Neural cell (in vitro differentiated cells): ENCODE results near the gene ZNF438. TPM values are rescaled to one million over a fixed set of nuclear protein-coding genes. Genes with fewer than 3 reads are reported as not detected.
"Not testable (repeated sequence)": the region's sequence is repeated elsewhere in the genome, so short reads cannot be mapped to it uniquely, and the experiment has no call there.

Experiments
- H2AFZ ChIP-seq: fragments of 200-600, 300-800 bp; sonication (generic), shearing (Covaris generic); 2 replicates; pipeline ENCODE4 v1.6.0; 2014; ENCODE audit warnings: low read depth, mild to moderate bottlenecking, antibody characterized with exemption, low read length, moderate library complexity
- H3F3A ChIP-seq: fragments of 200-600 bp; shearing (Covaris generic); 2 replicates; pipeline ENCODE4 v1.6.1; 2016; ENCODE audit warnings: mild to moderate bottlenecking, moderate library complexity, mixed read lengths, antibody characterized with exemption, low read length; ENCODE audit not compliant: insufficient read depth, poor library complexity, severe bottlenecking
- H3K27ac ChIP-seq: fragments of 200-600, 300-800 bp; sonication (generic), shearing (Covaris generic); 2 replicates; pipeline ENCODE4 v1.5.1; 2014; ENCODE audit warnings: mild to moderate bottlenecking, low read length, moderate library complexity
- H3K27me3 ChIP-seq: fragments of 300-800, 200-600 bp; sonication (generic), shearing (Covaris generic); 2 replicates; pipeline ENCODE4 v1.6.0; 2014; ENCODE audit warnings: mild to moderate bottlenecking, low read depth, low read length, moderate library complexity; ENCODE audit not compliant: insufficient read depth
- H3K36me3 ChIP-seq: fragments of 300-800, 200-600 bp; sonication (generic), shearing (Covaris generic); 2 replicates; pipeline ENCODE4 v1.5.1; 2014; ENCODE audit warnings: mild to moderate bottlenecking, antibody characterized with exemption, low read length, moderate library complexity; ENCODE audit not compliant: insufficient read depth
- H3K4me2 ChIP-seq: fragments of 300-800, 200-600 bp; sonication (generic), shearing (Covaris generic); 2 replicates; pipeline ENCODE4 v1.6.0; 2014; ENCODE audit warnings: mild to moderate bottlenecking, low read length
- H3K4me3 ChIP-seq: fragments of 300-800, 200-600 bp; sonication (generic), shearing (Covaris generic); 2 replicates; pipeline ENCODE4 v1.5.1; 2014; ENCODE audit warnings: mild to moderate bottlenecking, low read length, moderate library complexity
- H3K79me2 ChIP-seq: fragments of 200-600 bp; shearing (Covaris generic); replicated peaks from 2 replicates; pipeline ENCODE4 v1.6.0; 2014; ENCODE audit warnings: mild to moderate bottlenecking, low read length, moderate library complexity; ENCODE audit not compliant: insufficient read depth
- H3K9ac ChIP-seq: fragments of 300-800, 200-600 bp; sonication (generic), shearing (Covaris generic); 2 replicates; pipeline ENCODE4 v1.6.1; 2016; ENCODE audit warnings: mild to moderate bottlenecking, low read length, mixed read lengths
- H3K9me2 ChIP-seq: fragments of 200-600 bp; shearing (Covaris generic); 2 replicates; pipeline ENCODE4 v1.6.1; 2016; ENCODE audit warnings: mild to moderate bottlenecking, low read length, mixed read lengths; ENCODE audit not compliant: insufficient read depth
- H3K9me3 ChIP-seq: fragments of 200-600, 300-800 bp; sonication (generic), shearing (Covaris generic); 2 replicates; pipeline ENCODE4 v1.6.1; 2016; ENCODE audit warnings: mild to moderate bottlenecking, mixed run types, low read length, moderate library complexity, mixed read lengths
- H4K20me1 ChIP-seq: fragments of 200-600 bp; shearing (Covaris generic); 2 replicates; pipeline ENCODE4 v1.6.1; 2016; ENCODE audit warnings: mild to moderate bottlenecking, mixed run types; ENCODE audit not compliant: insufficient read depth
- CTCF ChIP-seq: fragments of 450-650 bp; IDR thresholded peaks from 2 replicates; pipeline ENCODE4 v1.5.1; 2014; ENCODE audit warnings: antibody characterized with exemption, mild to moderate bottlenecking, moderate library complexity; ENCODE audit not compliant: poor library complexity, severe bottlenecking
- EP300 ChIP-seq: fragments of 450-650 bp; conservative IDR thresholded peaks from 2 replicates; pipeline ENCODE4 v1.6.1; 2014; ENCODE audit warnings: antibody characterized with exemption, mild to moderate bottlenecking, moderate library complexity; ENCODE audit not compliant: poor library complexity, severe bottlenecking
- EZH2 ChIP-seq: fragments of 200-600, 300-800 bp; shearing (Covaris generic), sonication (generic); IDR thresholded peaks from 2 replicates; pipeline ENCODE4 v1.6.1; 2014; ENCODE audit warnings: antibody characterized with exemption, low read length, borderline replicate concordance, mild to moderate bottlenecking; ENCODE audit not compliant: insufficient read depth, poor library complexity, severe bottlenecking
- MXI1 ChIP-seq: fragments of 450-650 bp; conservative IDR thresholded peaks from 2 replicates; pipeline ENCODE4 v1.6.1; 2014; ENCODE audit warnings: antibody characterized with exemption, mild to moderate bottlenecking; ENCODE audit not compliant: poor library complexity, severe bottlenecking
- POLR2AphosphoS5 ChIP-seq: IDR thresholded peaks from 2 replicates; pipeline ENCODE4 v1.6.1; 2012
- RAD21 ChIP-seq: fragments of 450-650 bp; conservative IDR thresholded peaks from 2 replicates; pipeline ENCODE4 v1.6.1; 2014; ENCODE audit warnings: antibody characterized with exemption, mild to moderate bottlenecking, moderate library complexity
- REST ChIP-seq: IDR thresholded peaks from 2 replicates; pipeline ENCODE4 v1.6.1; 2012; ENCODE audit warnings: borderline replicate concordance
- SMC3 ChIP-seq: fragments of 450-650 bp; conservative IDR thresholded peaks from 2 replicates; pipeline ENCODE4 v1.6.1; 2014; ENCODE audit warnings: antibody characterized with exemption, mild to moderate bottlenecking, moderate library complexity; ENCODE audit not compliant: poor library complexity
- TAF1 ChIP-seq: IDR thresholded peaks from 2 replicates; pipeline ENCODE4 v1.6.1; 2012; ENCODE audit warnings: low read depth
- polyA plus RNA-seq: library from polyadenylated mRNA; depleted of rRNA; stranded (reverse); fragments of >200 nt; gene quantifications from 2 replicates; pipeline ENCODE4 v1.2.3, GENCODE V29; 2014

ZNF438 gene
- polyA plus RNA-seq, 1 donor from 2014 or later: 0.78 TPM

- Histone ChIP-seq H3F3A (no peaks in the 10 kb centered on the region), H4K20me1 (no peaks in the 10 kb centered on the region), H3K9me3 (no peaks in the 10 kb centered on the region), H3K27me3 (no peaks in the 10 kb centered on the region), H3K9ac (no peak overlapping the region), H3K27ac (no peak overlapping the region), H3K36me3 (no peaks in the 10 kb centered on the region), H3K4me3 (no peak overlapping the region), H3K9me2 (no peaks in the 10 kb centered on the region), H3K4me2 (no peak overlapping the region), H2AFZ (no peak overlapping the region), H3K79me2 (no peaks in the 10 kb centered on the region)
- TF ChIP-seq REST (no peak), EZH2 (no peak), EP300 (no peak), RAD21 (no peak), CTCF (no peak), TAF1 (no peak), MXI1 (no peak), POLR2AphosphoS5 (no peak), SMC3 (no peak)
These were observed 20.0 kb upstream of the ZNF438 start for GRCh38 chr10:31051703-31052102.

GRCh38 chr10:31042670-31043069, 11.0 kb upstream of the ZNF438 start:
- Histone ChIP-seq H3K4me2 (no peak overlapping the region), H3K27me3 (no peaks in the 10 kb centered on the region), H3K9me2 (no peaks in the 10 kb centered on the region), H3K36me3 (no peaks in the 10 kb centered on the region), H3F3A (no peaks in the 10 kb centered on the region), H4K20me1 (no peaks in the 10 kb centered on the region), H3K9me3 (no peaks in the 10 kb centered on the region), H3K79me2 (no peaks in the 10 kb centered on the region), H3K4me3 (no peak overlapping the region), H3K9ac (no peak overlapping the region), H3K27ac (no peak overlapping the region), H2AFZ (no peak overlapping the region)
- TF ChIP-seq RAD21: no peak
- no peak for TF ChIP-seq SMC3

GRCh38 chr10:31041011-31041410, 9.3 kb upstream of the ZNF438 start:
- H3K9me3 ChIP-seq: no peaks in the 10 kb centered on the region
- H2AFZ ChIP-seq: no peak overlapping the region
- H3K4me3 ChIP-seq: no peak overlapping the region
- H3K27ac ChIP-seq: no peak overlapping the region
- no peaks in the 10 kb centered on the region for H3F3A ChIP-seq
- H3K36me3 ChIP-seq: no peaks in the 10 kb centered on the region
- no peaks in the 10 kb centered on the region for H3K79me2 ChIP-seq
- no peaks in the 10 kb centered on the region for H4K20me1 ChIP-seq
- H3K27me3 ChIP-seq: no peaks in the 10 kb centered on the region
- TF ChIP-seq EP300 (no peak), MXI1 (no peak), REST (no peak)
- no peaks in the 10 kb centered on the region for H3K9me2 ChIP-seq
- no peak overlapping the region for H3K4me2 ChIP-seq
- H3K9ac ChIP-seq: no peak overlapping the region

GRCh38 chr10:31039006-31039405, 7.3 kb upstream of the ZNF438 start:
- not testable (repeated sequence) for H3K9me2 ChIP-seq, H4K20me1 ChIP-seq, H3K27ac ChIP-seq, H3K36me3 ChIP-seq, H3K4me3 ChIP-seq, H3K9me3 ChIP-seq, H3F3A ChIP-seq, H3K4me2 ChIP-seq, H3K27me3 ChIP-seq, H3K9ac ChIP-seq, H3K79me2 ChIP-seq, H2AFZ ChIP-seq
